GM12878 (cell line): Measurements from ENCODE around the gene SNX7. TPM values are rescaled to one million over a fixed set of nuclear protein-coding genes. Genes with fewer than 3 reads are reported as not detected.

Source experiments
- ATF3 ChIP-seq: IDR thresholded peaks from 2 replicates; pipeline ENCODE4 v1.6.1; 2011; ENCODE audit warnings: low read depth, mild to moderate bottlenecking, low read length, moderate library complexity, borderline replicate concordance; ENCODE audit errors: extremely low read depth
- BACH1 ChIP-seq: fragments of 450-650 bp; IDR thresholded peaks from 2 replicates; pipeline ENCODE4 v1.6.1; 2017; ENCODE audit warnings: mild to moderate bottlenecking, borderline replicate concordance
- BCLAF1 ChIP-seq: fragments of 450-650 bp; IDR thresholded peaks from 2 replicates; pipeline ENCODE4 v1.6.1; 2017; ENCODE audit warnings: antibody characterized with exemption, mild to moderate bottlenecking, moderate library complexity
- CBX5 ChIP-seq: sonication (generic); IDR thresholded peaks from 2 replicates; pipeline ENCODE4 v1.6.1; 2016; ENCODE audit warnings: low read depth, moderate library complexity, mild to moderate bottlenecking, inconsistent platforms
- CUX1 ChIP-seq: IDR thresholded peaks from 2 replicates; pipeline ENCODE4 v1.6.1; 2012; ENCODE audit warnings: improper control_type of control experiment, low read depth, low read length; ENCODE audit not compliant: insufficient replicate concordance
- IKZF1 ChIP-seq: fragments of 450-650 bp; conservative IDR thresholded peaks from 2 replicates; pipeline ENCODE4 v1.6.1; 2017; ENCODE audit warnings: antibody characterized with exemption, mild to moderate bottlenecking
- MEF2A ChIP-seq: IDR thresholded peaks from 2 replicates; pipeline ENCODE4 v1.6.1; 2011; ENCODE audit warnings: low read depth, mild to moderate bottlenecking, low read length, moderate library complexity; ENCODE audit not compliant: insufficient read depth
- PAX5 ChIP-seq: IDR thresholded peaks from 2 replicates; pipeline ENCODE4 v1.6.1; 2011; ENCODE audit warnings: low read depth, low read length, borderline replicate concordance
- RELA ChIP-seq: fragments of 450-650 bp; IDR thresholded peaks from 2 replicates; pipeline ENCODE4 v1.8.0; 2014; ENCODE audit warnings: borderline replicate concordance; ENCODE audit not compliant: partially characterized antibody
- REST ChIP-seq: IDR thresholded peaks from 2 replicates; pipeline ENCODE4 v1.6.1; 2012; ENCODE audit warnings: mild to moderate bottlenecking, low read depth, low read length
- SMAD5 ChIP-seq: IDR thresholded peaks from 2 replicates; pipeline ENCODE4 v1.6.1; 2016; ENCODE audit warnings: antibody characterized with exemption, low read depth
- polyA plus RNA-seq, 11 experiments: library from polyadenylated mRNA; depleted of rRNA in 4 of 11; unstranded in 6 of 11; stranded (reverse) in 5 of 11; fragments of >200 nt; fragmentation: Nextera tagmentation in 4 of 11; fragmentation: Illumina TruSeq in 1 of 11; extraction: Ambion mirVana in 4 of 11; extraction: Trizol in 1 of 11; gene quantifications; 1 replicate in 1 of 11; 2 replicates in 10 of 11; pipeline versions ENCODE4 v1.2.1 to v1.2.3, GENCODE V29; 2011 to 2016; ENCODE audit warnings: inconsistent platforms in 2 of 11, missing spikeins in 2 of 11, low read depth in 1 of 11
- total RNA-seq, 4 experiments: library from RNA; depleted of rRNA in 3 of 4; stranded (reverse); fragments of >200 nt in 3 of 4; fragmentation: Illumina TruSeq in 1 of 4; extraction: Trizol in 1 of 4; gene quantifications; 2 replicates each; pipeline versions ENCODE4 v1.2.1 to v1.2.3, GENCODE V29; 2013 to 2021

The SNX7 gene
- total and polyA plus RNA-seq, 10 of the 15 experiments (the other 5 are each of a cell fraction or from before 2014, with no cell fraction given): 0.23 to 0.82 (median 0.34) TPM

DNA sequence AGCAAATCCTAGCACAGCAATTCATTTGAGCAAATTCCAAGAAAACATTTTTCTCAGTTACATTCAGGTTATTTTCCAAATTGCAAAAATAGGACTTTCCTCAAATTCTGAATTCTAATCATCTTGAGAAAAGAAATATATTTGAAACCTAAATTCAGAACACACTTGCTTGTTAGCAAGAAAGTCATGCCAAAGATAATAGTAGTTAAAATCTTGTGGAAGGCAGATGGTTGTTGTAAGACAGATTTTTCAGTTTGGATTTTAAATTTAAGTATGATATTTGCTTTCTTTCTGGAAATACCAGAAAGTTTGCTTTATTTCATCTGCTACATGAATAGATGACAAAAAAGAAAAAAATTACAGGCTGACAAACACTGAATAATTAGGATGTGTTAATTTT, 29.1 kb downstream of the SNX7 start (continued):
- no peak for TF ChIP-seq CUX1
- no peak for TF ChIP-seq PAX5
- TF ChIP-seq BCLAF1: no peak
- no peak for TF ChIP-seq BACH1
- TF ChIP-seq MEF2A: no peak
- TF ChIP-seq CBX5: no peak
- no peak for TF ChIP-seq IKZF1
- no peak for TF ChIP-seq RELA
- TF ChIP-seq SMAD5: no peak
- no peak for TF ChIP-seq ATF3
- no peak for TF ChIP-seq REST
- TF ChIP-seq, all 136 proteins: peak for 0
